A549 (cell line): Measurements from ENCODE around the gene TCAF2.
"Not testable (repeated sequence)": the region's sequence is repeated elsewhere in the genome, so short reads cannot be mapped to it uniquely, and the experiment has no call there.

ENCODE experiments used
- BHLHE40 ChIP-seq: IDR thresholded peaks from 2 replicates; pipeline ENCODE4 v1.6.1; 2012; ENCODE audit warnings: low read depth, low read length, inconsistent platforms
- HOXB13 ChIP-seq: fragments of 250-450 bp; sonication (Bioruptor Pico); IDR thresholded peaks from 2 replicates; pipeline ENCODE4 v1.5.0; 2020; ENCODE audit warnings: low read depth, mild to moderate bottlenecking, moderate library complexity
- NR3C1 ChIP-seq: fragments of >200 bp; sonication (Bioruptor Twin); formaldehyde crosslinking; IDR thresholded peaks from 3 replicates; pipeline ENCODE4 v1.6.1; 2017
- RCOR1 ChIP-seq: fragments of 150-350 bp; IDR thresholded peaks from 2 replicates; pipeline ENCODE4 v1.6.1; 2014; ENCODE audit warnings: antibody characterized with exemption, low read length, low read depth
- RFX5 ChIP-seq: fragments of 450-650 bp; IDR thresholded peaks from 2 replicates; pipeline ENCODE4 v1.7.1; 2014; ENCODE audit warnings: antibody characterized with exemption, mild to moderate bottlenecking, moderate library complexity
- TF ChIP-seq, protein P1 (sequence below): fragments of 450-650 bp; IDR thresholded peaks from 2 replicates; pipeline ENCODE4 v1.6.1; 2014; ENCODE audit warnings: antibody characterized with exemption

DNA sequence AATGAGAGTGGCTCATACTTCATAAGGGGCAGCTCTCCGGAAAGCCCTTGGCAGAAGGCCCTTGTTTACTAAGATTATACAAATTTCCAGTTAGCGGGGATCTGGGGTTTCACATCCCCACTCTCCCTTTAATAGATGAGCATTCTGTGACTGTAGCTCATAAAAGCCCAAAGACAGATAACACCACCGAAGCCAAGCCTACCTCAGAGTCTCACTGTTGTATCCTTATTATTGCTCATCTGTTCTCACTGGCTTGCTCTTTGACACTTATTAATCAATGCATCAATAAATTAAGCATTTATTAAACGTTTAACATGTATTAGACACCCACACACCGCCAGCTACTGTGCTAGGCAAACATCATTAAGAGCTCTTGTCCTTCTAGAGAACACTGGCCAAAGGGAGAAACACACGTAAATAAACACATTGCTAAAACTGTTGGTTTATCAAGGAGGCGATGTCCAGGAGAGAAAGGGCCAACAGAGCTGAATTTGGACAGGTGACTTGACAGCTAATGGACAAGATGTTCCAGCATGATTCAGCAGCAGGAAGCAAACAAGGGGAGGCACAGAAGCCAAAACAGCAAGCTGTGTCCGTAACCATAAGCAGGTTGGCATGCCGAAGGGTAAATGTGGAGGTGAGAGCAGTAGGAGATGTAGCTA, 19.9 kb downstream of the TCAF2 start:
- TF ChIP-seq NR3C1, RFX5, HOXB13, RCOR1, BHLHE40: not testable (repeated sequence)
- TF ChIP-seq, protein P1, sequence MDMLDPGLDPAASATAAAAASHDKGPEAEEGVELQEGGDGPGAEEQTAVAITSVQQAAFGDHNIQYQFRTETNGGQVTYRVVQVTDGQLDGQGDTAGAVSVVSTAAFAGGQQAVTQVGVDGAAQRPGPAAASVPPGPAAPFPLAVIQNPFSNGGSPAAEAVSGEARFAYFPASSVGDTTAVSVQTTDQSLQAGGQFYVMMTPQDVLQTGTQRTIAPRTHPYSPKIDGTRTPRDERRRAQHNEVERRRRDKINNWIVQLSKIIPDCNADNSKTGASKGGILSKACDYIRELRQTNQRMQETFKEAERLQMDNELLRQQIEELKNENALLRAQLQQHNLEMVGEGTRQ = not testable (repeated sequence)
